Measurements from ENCODE around the gene NRXN2.

DNA sequence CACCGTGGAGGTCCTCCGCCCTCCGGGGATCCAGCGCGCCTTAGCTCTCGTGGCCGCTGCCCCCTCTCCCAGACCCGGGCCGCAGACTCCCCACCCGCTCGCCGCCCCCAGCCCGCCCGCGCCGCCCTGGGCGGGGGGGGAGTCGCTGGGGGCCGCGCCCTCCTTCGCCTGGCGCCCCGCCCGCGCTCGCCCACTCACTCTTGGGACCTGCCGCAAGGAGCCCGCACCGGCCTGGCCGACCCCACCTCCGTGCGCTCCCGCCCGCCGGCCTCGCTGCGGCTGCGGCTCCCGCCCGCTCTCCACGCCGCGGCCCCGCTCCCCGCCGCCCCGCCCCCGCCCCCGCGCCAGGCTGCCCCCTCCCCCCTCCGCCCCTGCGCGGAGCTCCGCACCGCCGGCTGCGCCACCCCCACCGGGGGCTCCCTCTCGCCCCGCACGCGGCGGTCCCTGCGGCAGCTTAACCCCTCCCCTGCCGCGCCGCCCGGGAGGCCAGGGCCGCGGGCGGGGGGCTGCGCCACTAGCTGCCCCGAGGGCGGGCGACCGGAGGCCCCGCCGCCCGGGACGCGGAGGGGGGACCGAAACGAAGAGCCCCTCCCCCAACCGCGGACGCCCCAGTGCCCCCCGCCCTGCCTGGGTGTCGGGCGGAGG lies 21.7 kb upstream of the NRXN2 start:
- TF ChIP-seq CTCF (IDR thresholded peaks at IDR 0.05; ENCODE audit: low read depth, low read length, poor library complexity, severe bottlenecking) (no peak), EZH2phosphoT487 (IDR thresholded peaks at IDR 0.05; ENCODE audit: borderline replicate concordance, low read length) (no peak)
